GM12875 (cell line): Measurements from ENCODE around the gene HDAC10.

Experiments
- H3K4me3 ChIP-seq: one replicate; pipeline ENCODE4 v1.5.1; 2011; ENCODE audit warnings: low read depth, low read length, control low read depth
- TF ChIP-seq, protein P1 (sequence below): IDR thresholded peaks from 2 replicates; pipeline ENCODE4 v1.5.1; 2011; ENCODE audit warnings: low read depth, mild to moderate bottlenecking, control low read depth, inconsistent platforms, low read length, moderate library complexity, borderline replicate concordance; ENCODE audit not compliant: insufficient read depth

The HDAC10 gene

DNA sequence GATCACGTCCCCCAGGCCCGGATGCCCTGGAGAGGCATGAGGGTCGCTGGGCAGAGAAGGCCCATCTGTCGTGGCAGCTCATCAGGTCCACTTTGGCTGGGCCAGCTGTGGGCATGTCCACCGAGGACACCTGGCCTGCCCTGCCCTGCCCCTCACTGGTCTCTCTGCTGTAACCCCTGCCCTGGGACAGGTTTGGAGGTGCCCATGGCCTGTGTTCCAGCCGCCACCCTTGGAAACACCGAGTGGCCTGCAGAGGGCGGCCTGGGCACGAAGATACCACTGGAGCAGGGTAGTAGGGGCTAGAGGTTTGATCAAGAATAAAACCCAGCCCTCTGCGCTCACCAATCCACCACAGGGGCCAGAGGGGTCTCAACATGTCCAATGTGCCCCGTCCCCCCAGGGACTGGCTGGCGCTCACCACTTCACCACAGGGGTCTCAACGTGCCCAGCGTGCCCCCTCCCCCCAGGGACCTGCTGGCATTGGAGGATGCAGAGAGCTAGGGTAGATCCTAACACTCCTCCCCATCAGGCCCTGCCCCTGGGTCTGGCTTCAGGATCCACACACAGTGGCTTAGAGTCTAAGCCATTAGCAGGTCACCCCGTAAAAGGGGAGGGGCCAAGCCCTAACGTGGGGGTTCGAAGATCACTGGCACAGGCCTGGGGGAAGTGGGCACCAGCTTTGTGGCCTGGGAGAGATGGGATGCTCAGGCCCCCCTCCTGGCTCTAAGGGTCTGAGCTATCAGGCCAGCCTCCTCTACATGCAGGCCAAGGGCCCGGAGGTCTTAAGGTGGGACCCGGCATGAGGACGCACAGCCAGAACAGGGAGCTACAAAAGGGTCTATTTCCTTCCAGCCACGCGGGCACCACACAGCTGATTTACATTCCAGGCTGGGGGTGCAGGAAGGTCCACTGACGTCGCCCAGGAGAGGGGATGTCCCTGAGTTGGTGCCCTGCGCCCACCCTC lies 1.3 kb upstream of the HDAC10 start:
- TF ChIP-seq, protein P1, sequence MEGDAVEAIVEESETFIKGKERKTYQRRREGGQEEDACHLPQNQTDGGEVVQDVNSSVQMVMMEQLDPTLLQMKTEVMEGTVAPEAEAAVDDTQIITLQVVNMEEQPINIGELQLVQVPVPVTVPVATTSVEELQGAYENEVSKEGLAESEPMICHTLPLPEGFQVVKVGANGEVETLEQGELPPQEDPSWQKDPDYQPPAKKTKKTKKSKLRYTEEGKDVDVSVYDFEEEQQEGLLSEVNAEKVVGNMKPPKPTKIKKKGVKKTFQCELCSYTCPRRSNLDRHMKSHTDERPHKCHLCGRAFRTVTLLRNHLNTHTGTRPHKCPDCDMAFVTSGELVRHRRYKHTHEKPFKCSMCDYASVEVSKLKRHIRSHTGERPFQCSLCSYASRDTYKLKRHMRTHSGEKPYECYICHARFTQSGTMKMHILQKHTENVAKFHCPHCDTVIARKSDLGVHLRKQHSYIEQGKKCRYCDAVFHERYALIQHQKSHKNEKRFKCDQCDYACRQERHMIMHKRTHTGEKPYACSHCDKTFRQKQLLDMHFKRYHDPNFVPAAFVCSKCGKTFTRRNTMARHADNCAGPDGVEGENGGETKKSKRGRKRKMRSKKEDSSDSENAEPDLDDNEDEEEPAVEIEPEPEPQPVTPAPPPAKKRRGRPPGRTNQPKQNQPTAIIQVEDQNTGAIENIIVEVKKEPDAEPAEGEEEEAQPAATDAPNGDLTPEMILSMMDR, result peak; percentile 67
- H3K4me3 ChIP-seq, result no peak overlapping the region

GRCh38 chr22:50251477-50252081 lies 514 bp upstream of the HDAC10 start:
- TF ChIP-seq, protein P1, result no peak
- peak overlapping the region; percentile 90 for H3K4me3 ChIP-seq

DNA sequence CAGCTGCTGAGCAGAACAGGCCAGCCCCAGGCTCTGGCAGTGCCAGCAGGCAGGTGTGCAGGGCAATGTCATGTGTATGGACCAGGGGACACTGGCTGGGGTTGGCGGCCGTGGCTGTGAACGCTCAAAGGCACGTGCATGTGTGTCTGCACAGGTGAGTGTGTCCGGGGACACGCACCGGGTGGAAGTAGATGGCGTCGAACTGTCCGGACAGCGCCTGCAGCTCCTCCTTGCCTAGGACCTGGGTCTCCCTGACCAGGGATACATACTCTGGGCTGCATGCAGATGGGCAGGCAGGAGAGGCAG lies 863 bp downstream of the HDAC10 start:
- H3K4me3 ChIP-seq, result peak overlapping the region; percentile 90

GRCh38 chr22:50249341-50250248 lies 1.5 kb downstream of the HDAC10 start:
- TF ChIP-seq, protein P1, result no peak
- H3K4me3 ChIP-seq, result peak overlapping the region; percentile 90

More for the DNA sequence above, 863 bp downstream of the HDAC10 start:
- TF ChIP-seq, protein P1, result no peak

DNA sequence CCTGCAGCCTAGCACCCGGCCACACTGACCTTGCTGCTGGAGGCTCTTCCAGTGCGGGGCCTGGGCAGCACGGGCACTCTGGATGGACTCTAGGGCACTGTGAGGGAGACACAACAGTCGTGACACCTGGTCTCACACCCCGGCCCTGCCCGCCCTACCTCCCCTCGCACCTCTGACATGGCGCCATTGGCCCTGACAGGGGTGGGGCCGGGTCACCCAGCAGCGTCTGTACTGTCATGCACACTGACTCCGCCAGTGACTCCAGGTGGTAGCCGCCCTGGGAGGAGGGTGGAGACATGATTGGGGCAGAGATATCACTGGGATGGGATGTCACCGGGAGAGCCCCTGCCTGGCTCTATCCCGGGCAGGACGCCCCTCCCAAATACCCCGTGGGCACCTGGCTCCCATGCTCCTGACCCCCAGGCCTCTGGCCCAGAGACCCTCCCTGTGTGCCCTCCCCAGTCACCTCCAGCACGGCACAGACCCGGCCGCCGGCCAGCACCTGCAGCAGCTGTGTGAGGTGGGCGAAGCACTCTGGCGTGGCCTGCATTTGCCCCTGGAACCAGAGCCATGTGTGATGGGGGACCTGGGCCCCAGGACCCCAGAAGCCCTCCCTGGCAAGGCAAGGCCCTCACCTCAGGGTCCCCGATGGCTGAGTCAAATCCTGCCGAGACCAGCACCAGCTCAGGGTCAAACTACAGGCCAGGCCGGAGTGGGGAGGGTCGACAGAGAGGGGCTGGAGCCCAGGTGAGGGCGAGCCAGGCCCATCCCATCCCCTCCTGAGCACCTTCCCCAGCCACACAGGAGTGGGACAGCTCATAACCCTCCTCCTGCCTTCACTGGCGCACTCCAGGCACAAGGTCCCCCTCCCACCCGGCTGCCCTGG lies 2.6 kb downstream of the HDAC10 start:
- TF ChIP-seq, protein P1, result no peak
- H3K4me3 ChIP-seq, result no peak overlapping the region

DNA sequence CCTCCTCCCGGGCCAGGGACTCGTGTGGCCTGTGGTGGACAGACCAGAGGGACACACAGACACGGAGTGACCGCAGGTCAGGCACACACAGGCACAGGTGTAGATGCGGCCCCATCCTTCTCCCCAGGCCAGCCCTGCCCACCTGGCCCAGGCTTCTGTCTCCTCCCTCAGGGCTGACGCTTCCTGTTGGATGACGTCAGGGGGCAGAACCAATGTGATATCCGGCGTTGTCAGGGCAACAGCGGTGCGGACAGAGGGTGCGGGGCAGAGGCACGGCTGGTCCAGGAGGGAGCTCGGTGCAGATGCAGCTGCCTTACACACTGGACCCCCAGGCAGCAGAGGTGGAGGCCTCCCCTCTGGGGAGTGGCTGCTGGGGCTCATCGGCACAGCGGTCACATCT lies 3.3 kb downstream of the HDAC10 start:
- TF ChIP-seq, protein P1, result no peak
- H3K4me3 ChIP-seq, result no peak overlapping the region
